Loucy (cell line): Measurements from ENCODE around the gene ZP3.

ENCODE experiments used
- H2AFZ ChIP-seq: fragments of 200-600 bp; sonication (generic); 2 replicates; pipeline ENCODE4 v1.6.0; 2016; ENCODE audit warnings: antibody characterized with exemption, mild to moderate bottlenecking, low read length, moderate library complexity
- H3F3A ChIP-seq: fragments of 200-600 bp; 2 replicates; pipeline ENCODE4 v1.6.0; 2016; ENCODE audit warnings: antibody characterized with exemption, low read depth, mild to moderate bottlenecking
- H3K27me3 ChIP-seq: fragments of 200-600 bp; sonication (generic); 2 replicates; pipeline ENCODE4 v1.6.1; 2014; ENCODE audit warnings: low read length, mild to moderate bottlenecking; ENCODE audit not compliant: insufficient read depth, poor library complexity, severe bottlenecking
- H3K36me3 ChIP-seq: fragments of 200-600 bp; sonication (generic); 2 replicates; pipeline ENCODE4 v1.6.1; 2016; ENCODE audit warnings: low read length; ENCODE audit not compliant: insufficient read depth
- H3K4me1 ChIP-seq: fragments of 200-600 bp; sonication (generic); 2 replicates; pipeline ENCODE4 v1.5.1; 2014; ENCODE audit warnings: low read length, mild to moderate bottlenecking; ENCODE audit not compliant: insufficient read depth, poor library complexity, severe bottlenecking
- H3K4me2 ChIP-seq: fragments of 200-600 bp; sonication (generic); 2 replicates; pipeline ENCODE4 v1.6.0; 2014; ENCODE audit warnings: antibody characterized with exemption, low read length, low read depth, mild to moderate bottlenecking; ENCODE audit not compliant: poor library complexity, severe bottlenecking
- H3K4me3 ChIP-seq: fragments of 200-600 bp; sonication (generic); 2 replicates; pipeline ENCODE4 v1.5.1; 2014; ENCODE audit warnings: low read length, mild to moderate bottlenecking, mixed read lengths; ENCODE audit not compliant: poor library complexity, severe bottlenecking
- H3K79me2 ChIP-seq: fragments of 200-600 bp; sonication (generic); 2 replicates; pipeline ENCODE4 v1.6.1; 2014; ENCODE audit warnings: low read length; ENCODE audit not compliant: insufficient read depth
- H3K9ac ChIP-seq: fragments of 200-600 bp; sonication (generic); 2 replicates; pipeline ENCODE4 v1.6.0; 2014; ENCODE audit warnings: mild to moderate bottlenecking, low read depth, low read length, moderate library complexity; ENCODE audit not compliant: poor library complexity, severe bottlenecking
- H3K9me2 ChIP-seq: fragments of 200-600 bp; sonication (generic); replicated peaks from 2 replicates; pipeline ENCODE4 v1.6.1; 2016; ENCODE audit warnings: low read depth, low read length, mixed read lengths
- H3K9me3 ChIP-seq: fragments of 200-600 bp; sonication (generic); 2 replicates; pipeline ENCODE4 v1.6.1; 2014; ENCODE audit warnings: mild to moderate bottlenecking, antibody characterized with exemption, low read length, low read depth; ENCODE audit not compliant: insufficient read depth
- H4K20me1 ChIP-seq: fragments of 200-600 bp; sonication (generic); 2 replicates; pipeline ENCODE4 v1.6.0; 2014; ENCODE audit warnings: antibody characterized with exemption, low read length, mild to moderate bottlenecking; ENCODE audit not compliant: insufficient read depth, poor library complexity, severe bottlenecking
- CTCF ChIP-seq: fragments of 200-600 bp; sonication (generic); conservative IDR thresholded peaks from 2 replicates; pipeline ENCODE4 v1.5.1; 2014; ENCODE audit warnings: mild to moderate bottlenecking, antibody characterized with exemption, low read length
- EZH2phosphoT487 ChIP-seq: fragments of 200-600 bp; IDR thresholded peaks from 2 replicates; pipeline ENCODE4 v1.6.1; 2018; ENCODE audit warnings: antibody characterized with exemption, mild to moderate bottlenecking, moderate library complexity, borderline replicate concordance

Gene ZP3

GRCh38 chr7:76424413-76425111 lies at the start of gene ZP3:
Gene ZP3, plus strand, starts transcription at chr7:76424950. Its CDS starts 15 bp downstream, at chr7:76424965.
- H3K4me2 ChIP-seq, result no peak within 1 kb of the TSS
- H2AFZ ChIP-seq, result no peak within 1 kb of the TSS
- no peak within 1 kb of the TSS for H3K4me3 ChIP-seq
- H3K79me2 ChIP-seq, result no peaks in the 10 kb centered on the region
- H4K20me1 ChIP-seq, result no peaks in the 10 kb centered on the region
- no peak within 1 kb of the TSS for H3K9ac ChIP-seq
- H3K9me3 ChIP-seq, result no peaks in the 10 kb centered on the region
- peaks cover 6% of the 10 kb centered on the region for H3K4me1 ChIP-seq
- H3K36me3 ChIP-seq, result no peaks in the 10 kb centered on the region
- no peaks in the 10 kb centered on the region for H3F3A ChIP-seq
- no peak for TF ChIP-seq EZH2phosphoT487
- TF ChIP-seq CTCF, result no peak
- no peaks in the 10 kb centered on the region for H3K27me3 ChIP-seq
- no peaks in the 10 kb centered on the region for H3K9me2 ChIP-seq

- Histone ChIP-seq H3K9ac (no peak overlapping the region), H3K4me2 (no peak overlapping the region), H3K27me3 (no peaks in the 10 kb centered on the region), H3K9me3 (no peaks in the 10 kb centered on the region), H3K4me1 (no peaks in the 10 kb centered on the region), H2AFZ (no peak overlapping the region), H3K4me3 (no peak overlapping the region), H3F3A (no peaks in the 10 kb centered on the region), H4K20me1 (no peaks in the 10 kb centered on the region), H3K79me2 (no peaks in the 10 kb centered on the region), H3K36me3 (no peaks in the 10 kb centered on the region), H3K9me2 (no peaks in the 10 kb centered on the region)
- TF ChIP-seq CTCF (no peak), EZH2phosphoT487 (no peak)
Measured at GRCh38 chr7:76375251-76375650, 49.5 kb upstream of the ZP3 start.

- Histone ChIP-seq H3F3A (no peaks in the 10 kb centered on the region), H3K9me2 (no peaks in the 10 kb centered on the region), H3K79me2 (no peaks in the 10 kb centered on the region), H3K4me3 (no peak overlapping the region), H3K36me3 (no peaks in the 10 kb centered on the region), H3K4me2 (no peak overlapping the region), H2AFZ (no peak overlapping the region), H3K27me3 (no peaks in the 10 kb centered on the region), H4K20me1 (no peaks in the 10 kb centered on the region), H3K9me3 (no peaks in the 10 kb centered on the region), H3K9ac (no peak overlapping the region), H3K4me1 (no peaks in the 10 kb centered on the region)
- TF ChIP-seq EZH2phosphoT487 (no peak), CTCF (no peak)
Measured at GRCh38 chr7:76377186-76377918, 47.4 kb upstream of the ZP3 start.
